ENCODE data around the gene LRRC42. TPM values are rescaled to one million over a fixed set of nuclear protein-coding genes. Genes with fewer than 3 reads are reported as not detected.
"Not testable (repeated sequence)": the region's sequence is repeated elsewhere in the genome, so short reads cannot be mapped to it uniquely, and the experiment has no call there.

The LRRC42 gene
- total RNA-seq, 1 donor from 2014 or later, result 45.4 TPM

GRCh38 chr1:53982763-53983104 lies 36.6 kb downstream of the LRRC42 start:
- peak overlapping the region; percentile 14 for H3K27ac Mint-ChIP-seq (ENCODE audit: unreplicated experiment)
- peaks cover 10% of the 10 kb centered on the region for H3K4me1 Mint-ChIP-seq
- peak overlapping the region; percentile 24 for H3K4me3 Mint-ChIP-seq
- H3K36me3 Mint-ChIP-seq (ENCODE audit: low read depth), result no peaks in the 10 kb centered on the region
- no peaks in the 10 kb centered on the region for H3K27me3 Mint-ChIP-seq (ENCODE audit: low read depth)
- DNase-seq (ENCODE audit: low read depth, low spot score), result no peak
- no peak for TF ChIP-seq CTCF (conservative IDR thresholded peaks at IDR 0.05)
- H3K9me3 Mint-ChIP-seq, result no peaks in the 10 kb centered on the region

- H3K4me1 Mint-ChIP-seq, result peaks cover 10% of the 10 kb centered on the region
- no peak for TF ChIP-seq CTCF (conservative IDR thresholded peaks at IDR 0.05)
- H3K9me3 Mint-ChIP-seq, result no peaks in the 10 kb centered on the region
- no peaks in the 10 kb centered on the region for H3K27me3 Mint-ChIP-seq (ENCODE audit: low read depth)
- no peak overlapping the region for H3K4me3 Mint-ChIP-seq
- no peak overlapping the region for H3K27ac Mint-ChIP-seq (ENCODE audit: unreplicated experiment)
- no peak for DNase-seq (ENCODE audit: low read depth, low spot score)
- no peaks in the 10 kb centered on the region for H3K36me3 Mint-ChIP-seq (ENCODE audit: low read depth)
Observed at GRCh38 chr1:53984726-53985125, 38.6 kb downstream of the LRRC42 start.

GRCh38 chr1:53986458-53986857 lies 40.3 kb downstream of the LRRC42 start:
- Mint-ChIP-seq H3K4me3 (no peak overlapping the region), H3K4me1 (peaks cover 10% of the 10 kb centered on the region), H3K9me3 (no peaks in the 10 kb centered on the region), H3K27ac (ENCODE audit: unreplicated experiment) (no peak overlapping the region), H3K36me3 (ENCODE audit: low read depth) (no peaks in the 10 kb centered on the region), H3K27me3 (ENCODE audit: low read depth) (no peaks in the 10 kb centered on the region)
- no peak for DNase-seq (ENCODE audit: low read depth, low spot score)
- TF ChIP-seq CTCF (conservative IDR thresholded peaks at IDR 0.05), result no peak

GRCh38 chr1:53987880-53988279 lies 41.7 kb downstream of the LRRC42 start:
- Mint-ChIP-seq H3K9me3 (no peaks in the 10 kb centered on the region), H3K27me3 (ENCODE audit: low read depth) (no peaks in the 10 kb centered on the region), H3K36me3 (ENCODE audit: low read depth) (no peaks in the 10 kb centered on the region), H3K4me1 (peaks cover 1% of the 10 kb centered on the region), H3K4me3 (no peak overlapping the region), H3K27ac (ENCODE audit: unreplicated experiment) (no peak overlapping the region)
- no peak for TF ChIP-seq CTCF (conservative IDR thresholded peaks at IDR 0.05)
- no peak for DNase-seq (ENCODE audit: low read depth, low spot score)

GRCh38 chr1:53992085-53992874 lies 46.1 kb downstream of the LRRC42 start:
- no peaks in the 10 kb centered on the region for H3K9me3 Mint-ChIP-seq
- H3K36me3 Mint-ChIP-seq (ENCODE audit: low read depth), result no peaks in the 10 kb centered on the region
- no peak overlapping the region for H3K27ac Mint-ChIP-seq (ENCODE audit: unreplicated experiment)
- peak; percentile 51 for TF ChIP-seq CTCF (conservative IDR thresholded peaks at IDR 0.05)
- no peak for DNase-seq (ENCODE audit: low read depth, low spot score)
- no peak overlapping the region for H3K4me3 Mint-ChIP-seq
- no peaks in the 10 kb centered on the region for H3K4me1 Mint-ChIP-seq
- H3K27me3 Mint-ChIP-seq (ENCODE audit: low read depth), result peaks cover 2% of the 10 kb centered on the region

GRCh38 chr1:53994516-53994915 lies 48.4 kb downstream of the LRRC42 start:
- DNase-seq (ENCODE audit: low read depth, low spot score); H3K9me3 Mint-ChIP-seq; H3K4me3 Mint-ChIP-seq; H3K4me1 Mint-ChIP-seq; H3K36me3 Mint-ChIP-seq (ENCODE audit: low read depth); H3K27ac Mint-ChIP-seq (ENCODE audit: unreplicated experiment); H3K27me3 Mint-ChIP-seq (ENCODE audit: low read depth): not testable (repeated sequence)

Data from neural crest cell (in vitro differentiated cells).